SKM-1 (cell line): ENCODE results near the gene REV3L.
A peak's percentile ranks its signal among the peaks of the same experiment; 100 is the strongest.
"Not testable (repeated sequence)": the region's sequence is repeated elsewhere in the genome, so short reads cannot be mapped to it uniquely, and the experiment has no call there.

Source experiments
- DNase-seq: peaks from one replicate; lab custom pipeline; 2025; ENCODE audit not compliant: unreplicated experiment; lab: John Stamatoyannopoulos, UW

Gene REV3L, protein sequence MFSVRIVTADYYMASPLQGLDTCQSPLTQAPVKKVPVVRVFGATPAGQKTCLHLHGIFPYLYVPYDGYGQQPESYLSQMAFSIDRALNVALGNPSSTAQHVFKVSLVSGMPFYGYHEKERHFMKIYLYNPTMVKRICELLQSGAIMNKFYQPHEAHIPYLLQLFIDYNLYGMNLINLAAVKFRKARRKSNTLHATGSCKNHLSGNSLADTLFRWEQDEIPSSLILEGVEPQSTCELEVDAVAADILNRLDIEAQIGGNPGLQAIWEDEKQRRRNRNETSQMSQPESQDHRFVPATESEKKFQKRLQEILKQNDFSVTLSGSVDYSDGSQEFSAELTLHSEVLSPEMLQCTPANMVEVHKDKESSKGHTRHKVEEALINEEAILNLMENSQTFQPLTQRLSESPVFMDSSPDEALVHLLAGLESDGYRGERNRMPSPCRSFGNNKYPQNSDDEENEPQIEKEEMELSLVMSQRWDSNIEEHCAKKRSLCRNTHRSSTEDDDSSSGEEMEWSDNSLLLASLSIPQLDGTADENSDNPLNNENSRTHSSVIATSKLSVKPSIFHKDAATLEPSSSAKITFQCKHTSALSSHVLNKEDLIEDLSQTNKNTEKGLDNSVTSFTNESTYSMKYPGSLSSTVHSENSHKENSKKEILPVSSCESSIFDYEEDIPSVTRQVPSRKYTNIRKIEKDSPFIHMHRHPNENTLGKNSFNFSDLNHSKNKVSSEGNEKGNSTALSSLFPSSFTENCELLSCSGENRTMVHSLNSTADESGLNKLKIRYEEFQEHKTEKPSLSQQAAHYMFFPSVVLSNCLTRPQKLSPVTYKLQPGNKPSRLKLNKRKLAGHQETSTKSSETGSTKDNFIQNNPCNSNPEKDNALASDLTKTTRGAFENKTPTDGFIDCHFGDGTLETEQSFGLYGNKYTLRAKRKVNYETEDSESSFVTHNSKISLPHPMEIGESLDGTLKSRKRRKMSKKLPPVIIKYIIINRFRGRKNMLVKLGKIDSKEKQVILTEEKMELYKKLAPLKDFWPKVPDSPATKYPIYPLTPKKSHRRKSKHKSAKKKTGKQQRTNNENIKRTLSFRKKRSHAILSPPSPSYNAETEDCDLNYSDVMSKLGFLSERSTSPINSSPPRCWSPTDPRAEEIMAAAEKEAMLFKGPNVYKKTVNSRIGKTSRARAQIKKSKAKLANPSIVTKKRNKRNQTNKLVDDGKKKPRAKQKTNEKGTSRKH (N-terminal part only)

DNA sequence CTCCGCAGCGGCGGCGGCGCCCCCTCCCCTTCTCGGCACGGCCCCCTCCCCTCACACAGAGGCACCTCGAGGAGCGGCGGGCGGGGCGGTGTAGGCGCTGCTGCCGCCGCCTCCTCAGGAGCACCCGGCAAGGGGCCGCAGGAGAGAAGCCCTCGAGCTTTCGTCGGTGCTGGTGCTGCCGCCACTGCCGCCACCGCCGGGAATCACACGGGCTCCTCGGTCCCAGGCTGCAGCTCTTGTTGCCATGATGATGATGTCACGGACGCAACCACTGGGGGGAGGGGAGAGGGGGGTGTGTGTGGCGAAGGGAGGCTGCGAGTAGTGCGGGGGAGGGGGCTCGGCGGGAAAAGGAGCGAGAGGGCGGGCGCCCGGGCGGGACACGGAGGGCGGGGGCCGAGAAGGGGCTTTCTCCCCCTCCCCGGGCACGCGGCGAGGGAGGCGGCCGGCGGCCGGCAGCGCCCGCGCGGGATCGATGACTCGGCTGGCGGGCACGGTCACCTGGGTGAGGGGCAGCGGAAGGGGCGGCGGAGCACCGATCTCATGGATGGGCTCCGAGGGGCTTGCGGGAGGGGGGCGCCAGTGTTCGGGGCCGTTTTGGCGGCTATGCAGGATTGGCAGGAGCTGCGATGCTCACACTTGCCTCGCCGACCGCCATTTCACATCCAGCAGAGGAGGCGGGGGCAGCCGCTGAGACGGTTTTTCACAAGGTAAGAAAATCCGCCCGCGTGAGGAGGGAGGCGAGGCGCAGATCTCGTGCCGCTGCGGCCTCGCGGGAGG lies at the start of gene REV3L:
REV3L (minus strand) TSS at position 260 of the 777 bp plus-strand sequence. CDS start 330 bp downstream, outside the sequence.
- peak; percentile 65 for DNase-seq

DNA sequence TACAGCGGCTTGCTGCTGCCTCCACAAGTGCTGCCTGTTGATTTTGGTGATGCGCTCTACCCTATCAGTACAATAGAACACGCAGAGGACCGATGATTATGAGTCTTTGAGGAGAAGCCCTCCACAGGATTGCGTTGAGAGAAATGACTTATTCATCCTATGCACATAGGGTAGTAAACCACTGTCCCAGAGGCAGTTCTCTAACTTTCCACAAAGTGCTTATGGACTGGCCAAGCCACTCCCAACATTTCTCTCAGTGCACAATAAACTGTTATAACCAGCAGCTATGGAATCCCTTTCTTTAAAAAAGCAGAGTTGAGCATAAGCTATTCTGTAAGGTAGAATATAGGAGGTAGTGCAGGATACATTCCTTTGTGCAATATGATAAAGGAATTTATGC lies 48.2 kb upstream of the REV3L start:
- no peak for DNase-seq

DNA sequence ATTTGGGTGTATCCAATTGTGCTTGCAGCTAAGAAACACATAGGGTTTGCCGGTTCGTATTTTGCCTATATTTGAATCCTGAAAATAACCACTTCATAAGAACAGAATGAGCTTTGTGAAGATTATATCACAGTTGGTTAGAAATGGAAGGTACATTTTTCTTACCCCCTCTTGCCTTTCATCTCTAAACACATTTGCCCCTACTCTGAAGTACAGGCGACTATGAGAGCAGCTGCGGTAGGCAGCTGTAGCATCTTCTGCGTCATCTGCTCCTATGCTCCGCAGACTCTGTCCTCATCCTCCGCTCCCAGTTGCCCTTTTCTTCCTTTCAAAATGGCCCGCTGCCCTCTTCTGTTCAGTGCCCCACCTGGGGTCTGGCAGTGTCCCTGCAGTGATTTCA lies 47.6 kb upstream of the REV3L start:
- DNase-seq, result no peak

DNA sequence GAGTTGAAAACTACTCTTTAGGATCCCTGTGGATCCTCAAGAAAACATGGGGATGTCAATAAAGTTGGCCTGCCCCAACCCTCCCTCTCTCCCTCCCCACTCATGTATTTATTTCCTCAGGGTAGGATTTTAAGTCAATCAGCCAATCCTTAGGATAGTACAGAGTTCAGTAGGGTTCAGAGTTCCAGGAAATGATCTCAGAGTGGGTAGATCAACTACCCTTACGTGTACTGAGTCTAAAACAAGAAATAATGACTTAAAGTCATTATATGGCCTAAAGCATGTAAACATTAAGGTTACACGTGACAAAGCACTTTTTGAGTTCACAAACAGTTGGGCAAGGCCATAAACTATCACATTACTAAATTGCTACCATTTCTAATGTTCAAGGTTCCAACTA lies 47.2 kb upstream of the REV3L start:
- DNase-seq, result no peak

DNA sequence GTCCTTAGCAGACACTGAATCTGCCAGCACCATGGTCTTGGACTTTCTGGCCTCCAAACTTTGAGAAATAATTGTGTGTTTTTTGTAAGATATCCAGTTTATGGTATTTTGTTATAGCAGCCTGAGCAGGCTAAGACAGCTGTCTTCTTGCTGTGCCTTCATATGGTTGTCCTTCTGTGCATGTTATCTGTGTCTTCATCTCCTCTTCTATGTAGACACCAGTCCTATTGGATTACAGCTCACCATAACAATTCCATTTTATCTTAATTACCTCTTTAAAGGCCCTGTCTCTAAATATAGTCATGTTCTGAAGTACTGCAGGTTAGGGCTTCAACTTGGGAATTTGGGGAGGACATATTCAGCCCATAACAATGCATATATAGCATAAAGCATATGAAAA lies 44.3 kb upstream of the REV3L start:
- DNase-seq, result no peak

DNA sequence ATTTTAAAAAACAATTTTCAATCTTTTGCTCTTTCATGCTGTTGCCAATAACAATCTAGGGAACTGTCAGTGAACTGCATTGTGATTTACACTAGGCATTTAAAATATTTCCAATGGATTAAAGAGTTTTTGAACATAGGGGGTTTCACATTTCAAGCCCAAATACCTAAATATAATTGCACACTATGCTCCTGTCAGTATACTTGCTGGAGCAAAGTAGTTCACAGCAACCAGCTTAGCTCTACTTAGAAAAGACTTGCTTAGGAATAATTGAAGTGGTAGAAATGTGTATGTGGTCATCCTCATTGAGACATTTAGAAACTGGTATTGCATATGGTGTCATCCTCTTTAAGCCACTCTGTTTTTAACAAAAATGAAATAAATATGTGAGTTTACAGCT lies 41.7 kb upstream of the REV3L start:
- DNase-seq, result no peak

DNA sequence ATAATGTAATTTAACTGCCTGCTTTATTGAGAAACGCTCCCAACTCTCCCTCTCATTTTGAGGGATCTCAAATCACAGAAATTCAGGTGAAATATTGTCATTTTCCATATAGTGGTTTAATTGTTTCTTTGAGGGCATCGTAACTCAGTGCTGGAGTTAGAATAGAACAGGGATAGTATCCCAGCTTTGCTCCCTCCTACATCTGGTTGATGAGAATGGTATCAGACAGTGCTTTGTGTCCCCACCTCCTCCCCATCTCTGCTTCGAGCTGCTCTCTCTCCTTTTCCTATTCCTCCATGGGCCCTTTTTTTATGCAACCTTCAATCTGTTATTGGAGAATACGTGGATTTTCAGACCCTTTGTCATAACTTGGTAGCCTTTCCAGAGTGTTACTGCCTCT lies 41.2 kb upstream of the REV3L start:
- DNase-seq, result no peak

DNA sequence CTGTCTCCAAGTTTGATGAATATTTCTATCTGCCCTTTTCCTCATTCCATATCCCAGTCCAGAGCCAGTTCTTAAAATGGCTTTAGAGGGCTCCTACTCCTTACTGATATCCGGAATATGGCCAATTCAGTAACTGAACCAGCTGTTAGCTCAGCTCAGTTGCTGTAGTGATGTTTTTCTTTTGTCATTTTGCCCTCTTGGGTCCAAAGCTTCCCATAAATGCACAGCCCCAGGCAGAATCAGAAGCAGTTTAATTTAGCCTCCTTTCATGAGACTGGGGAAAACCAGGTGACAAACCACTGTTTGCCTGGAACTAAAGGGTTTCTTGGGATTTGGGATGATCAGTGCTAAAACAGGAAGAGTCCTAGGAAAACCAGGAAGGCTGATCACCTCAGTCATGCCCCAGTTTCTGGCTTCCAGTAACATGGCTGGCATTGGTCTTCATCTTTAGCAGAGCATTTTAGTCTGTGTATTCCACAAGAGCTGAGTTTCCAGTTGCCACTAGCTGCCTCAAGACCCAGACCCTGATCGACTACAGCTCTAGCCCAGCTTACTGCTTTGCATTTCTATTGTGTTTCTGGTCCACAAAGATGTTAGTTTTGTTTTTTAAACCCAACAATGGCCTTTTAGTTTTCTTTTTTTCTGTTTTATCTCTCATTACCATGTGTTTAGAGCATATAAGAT lies 40.6 kb upstream of the REV3L start:
- no peak for DNase-seq

DNA sequence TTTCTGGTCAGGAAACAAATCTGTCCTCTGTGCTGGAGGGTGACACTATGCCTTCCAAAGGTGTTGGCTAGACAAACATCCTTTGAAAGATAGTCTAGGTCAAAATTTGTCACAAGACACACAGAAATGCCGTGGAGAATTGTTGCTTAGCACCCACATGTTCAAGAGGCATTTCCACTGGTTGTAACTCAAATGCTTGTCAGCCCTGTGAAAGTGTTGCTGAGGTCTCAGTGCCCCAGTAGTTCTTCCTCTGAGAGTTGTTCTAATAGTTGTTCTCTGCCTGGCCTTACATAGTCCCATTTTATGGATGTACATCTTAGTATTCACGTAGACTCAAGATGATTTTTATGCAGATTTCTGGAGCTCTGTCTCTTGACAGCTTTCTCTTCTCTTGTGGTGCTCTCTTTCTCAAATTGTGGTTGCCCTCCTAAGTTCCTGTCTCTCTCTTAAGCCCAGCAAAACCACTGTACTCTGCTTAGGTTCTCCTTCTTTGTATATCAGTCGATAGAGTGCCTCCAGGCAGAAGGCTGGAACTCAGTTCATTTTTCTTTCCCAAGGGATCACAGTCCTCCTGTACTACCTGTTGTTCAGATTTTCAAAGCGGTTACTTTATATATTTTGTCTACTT lies 39.5 kb upstream of the REV3L start:
- peak; percentile 22 for DNase-seq

DNA sequence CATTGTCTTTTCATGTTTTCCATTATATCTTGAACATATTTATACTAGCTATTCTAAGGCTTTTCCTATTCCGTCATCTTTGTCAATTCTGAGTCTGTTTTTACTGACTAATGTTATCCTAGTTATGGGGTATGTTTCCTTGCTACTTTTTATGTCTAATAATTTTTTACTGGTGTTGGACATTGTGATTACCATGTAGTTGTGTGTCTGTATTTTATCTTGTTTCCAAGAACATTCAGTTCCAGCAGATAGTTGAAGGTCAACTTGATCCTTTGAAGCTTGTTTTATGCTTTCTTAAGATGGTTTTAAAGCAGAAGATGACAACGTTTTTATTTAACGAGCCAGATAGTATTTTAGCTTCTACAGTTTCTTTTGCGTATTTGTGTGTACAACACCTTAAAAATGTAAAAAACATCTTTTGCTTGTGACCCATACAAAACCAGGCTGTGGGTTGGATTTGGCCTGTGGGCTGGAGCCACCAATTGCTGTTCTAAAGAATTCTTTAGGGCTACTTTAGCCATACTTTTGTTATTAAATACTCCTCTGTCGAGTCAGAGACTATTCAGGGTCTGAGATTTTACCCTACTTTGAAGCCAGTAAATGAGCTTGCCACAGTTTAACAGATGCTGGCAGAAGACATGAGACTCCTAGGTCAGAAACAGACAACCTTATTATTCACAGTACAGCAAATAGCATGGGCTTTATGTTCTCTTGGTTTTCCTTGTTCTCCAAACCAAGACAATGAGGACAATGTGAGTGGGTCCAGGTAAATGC lies 38.7 kb upstream of the REV3L start:
- DNase-seq, result no peak

DNA sequence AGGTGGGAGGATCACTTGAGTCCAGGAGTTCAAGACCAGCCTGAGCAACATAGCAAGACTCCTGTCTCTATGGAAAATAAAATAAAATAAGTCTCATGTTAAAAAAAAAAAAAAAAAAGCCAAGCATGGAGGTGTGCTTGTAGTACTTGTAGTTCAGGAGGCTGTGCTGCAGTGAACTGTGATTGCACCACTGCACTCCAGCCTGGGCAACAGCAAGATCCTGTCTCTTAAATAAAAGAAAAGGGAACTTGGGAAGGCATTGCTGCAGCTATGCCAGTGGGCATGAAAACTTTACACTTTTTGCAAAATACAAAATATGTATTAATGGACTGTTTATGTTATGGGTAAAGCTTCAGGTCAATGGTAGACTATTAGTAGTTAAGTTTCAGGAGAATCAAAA lies 37.5 kb upstream of the REV3L start:
- DNase-seq, result no peak

DNA sequence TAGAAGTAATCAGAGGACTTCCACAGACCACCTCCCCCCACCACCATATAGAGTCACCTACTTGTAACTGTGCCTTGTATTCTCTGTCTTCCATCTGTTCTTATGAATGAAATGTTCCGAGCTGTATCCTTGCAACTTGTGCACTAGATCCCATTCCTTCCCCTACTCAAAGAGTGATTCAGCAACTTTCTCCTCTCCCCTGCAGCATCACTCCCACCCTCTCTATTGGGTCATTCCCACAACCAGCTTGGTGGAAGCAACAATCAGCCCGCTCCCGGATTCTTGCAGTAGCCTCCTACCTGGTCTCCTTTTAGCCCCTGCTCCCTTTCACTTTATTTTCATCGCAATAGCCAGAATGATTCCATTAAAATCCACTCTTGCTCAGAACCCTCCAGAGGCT lies 34.9 kb upstream of the REV3L start:
- no peak for DNase-seq

DNA sequence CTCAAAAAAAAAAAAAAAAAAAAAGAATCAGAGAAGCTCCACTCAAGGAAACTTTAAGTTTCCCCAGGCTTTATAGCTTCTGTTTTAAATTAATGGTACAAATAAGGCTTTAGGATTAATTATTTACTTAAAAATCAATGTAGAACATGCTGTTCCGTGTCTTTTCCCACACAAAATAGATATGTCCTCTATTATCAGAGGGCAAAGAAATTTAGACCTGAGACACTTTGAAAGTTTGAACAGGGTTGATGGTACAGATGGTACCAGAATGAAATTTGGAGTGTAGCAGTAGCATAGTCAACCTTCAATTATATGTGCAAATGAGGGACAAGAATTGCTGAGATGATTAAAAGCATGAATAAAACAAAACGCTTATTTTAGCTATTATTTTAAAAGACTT lies 32.2 kb upstream of the REV3L start:
- DNase-seq, result no peak

DNA sequence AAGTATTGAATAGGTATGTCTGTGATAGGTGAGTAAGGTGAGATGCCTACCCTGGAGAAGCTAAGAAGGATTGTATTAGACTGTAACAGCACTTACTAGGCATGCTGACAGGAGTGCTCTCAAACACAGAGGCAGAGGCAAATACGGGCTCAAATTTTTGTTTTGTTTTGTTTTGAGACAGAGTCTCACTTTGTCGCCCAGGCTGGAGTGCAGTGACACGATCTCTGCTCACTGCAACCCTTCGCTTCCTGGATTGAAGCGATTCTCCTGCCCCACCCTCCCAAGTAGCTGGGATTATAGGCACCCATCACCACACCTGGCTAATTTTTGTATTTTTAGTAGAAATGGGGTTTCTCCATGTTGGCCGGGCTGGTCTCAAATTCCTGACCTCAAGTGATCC lies 31.5 kb upstream of the REV3L start:
- not testable (repeated sequence) for DNase-seq

DNA sequence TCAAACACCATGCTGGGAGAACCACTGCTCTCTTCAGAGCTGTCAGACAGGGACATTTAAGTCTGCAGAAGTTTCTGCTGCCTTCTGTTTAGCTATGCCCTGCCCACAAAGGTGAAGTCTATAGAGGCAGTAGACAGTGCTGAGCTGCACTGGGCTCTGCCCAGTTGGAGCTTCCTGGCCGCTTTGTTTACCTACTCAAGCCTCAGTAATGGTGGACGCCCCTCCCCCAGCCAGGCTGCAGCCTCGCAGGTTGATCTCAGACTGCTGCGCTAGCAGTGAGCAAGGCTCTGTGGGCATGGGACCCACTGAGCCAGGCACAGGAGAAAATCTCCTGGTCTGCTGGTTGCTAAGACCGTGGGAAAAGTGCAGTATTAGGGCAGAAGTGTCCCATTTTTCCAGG lies 24.2 kb upstream of the REV3L start:
- DNase-seq, result not testable (repeated sequence)

DNA sequence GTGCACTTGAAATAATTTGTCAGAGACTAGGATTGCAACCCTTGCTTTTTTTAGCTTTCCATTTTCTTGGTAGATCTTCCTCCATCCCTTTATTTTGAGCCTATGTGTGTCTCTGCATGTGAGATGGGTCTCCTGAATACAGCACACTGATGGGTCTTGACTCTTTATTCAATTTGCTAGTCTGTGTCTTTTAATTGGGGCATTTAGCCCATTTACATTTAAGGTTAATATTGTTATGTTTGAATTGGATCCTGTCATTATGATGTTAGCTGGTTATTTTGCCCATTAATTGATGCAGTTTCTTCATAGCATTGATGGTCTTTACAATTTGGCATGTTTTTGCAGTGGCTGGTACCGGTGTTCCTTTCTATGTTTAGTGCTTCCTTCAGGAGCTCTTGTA lies 22.5 kb upstream of the REV3L start:
- not testable (repeated sequence) for DNase-seq

DNA sequence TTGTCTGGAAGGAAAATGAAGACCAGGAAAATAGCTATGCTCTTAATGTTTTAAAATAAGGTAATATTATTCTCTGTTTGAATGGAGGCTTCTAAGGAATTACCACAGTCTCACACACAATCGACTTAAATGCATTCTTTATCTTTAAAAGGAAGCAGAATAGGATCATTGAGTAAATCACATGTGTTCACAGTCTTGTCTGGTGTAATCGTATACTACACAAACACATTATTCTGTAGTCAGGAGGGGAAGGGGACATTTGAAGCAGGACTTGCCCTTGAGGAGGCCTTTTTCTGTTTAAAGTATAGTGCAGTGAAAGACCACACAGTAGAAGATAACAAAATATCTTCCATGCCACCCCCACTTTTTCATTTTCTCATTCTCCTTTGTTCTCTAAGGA lies 20.6 kb upstream of the REV3L start:
- DNase-seq, result no peak

DNA sequence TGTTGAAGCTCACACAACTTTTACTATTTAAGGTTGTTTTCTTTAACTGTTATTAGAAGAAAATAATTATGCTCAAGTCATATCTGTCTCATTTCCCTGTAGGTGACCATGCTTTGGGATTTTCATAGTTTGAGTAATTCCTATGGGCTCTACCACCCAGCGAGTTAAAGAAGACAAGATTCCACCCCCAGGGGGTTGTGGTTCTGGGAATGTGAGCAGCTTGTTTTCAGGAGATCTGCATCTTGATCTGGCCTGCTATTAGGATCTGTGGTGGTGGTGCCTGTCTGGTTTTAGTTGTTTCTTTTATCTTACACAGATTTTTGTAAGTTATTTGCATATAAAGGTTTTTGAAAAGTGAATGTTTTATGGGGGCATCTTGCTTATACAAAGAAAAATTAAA lies 20.2 kb upstream of the REV3L start:
- no peak for DNase-seq

DNA sequence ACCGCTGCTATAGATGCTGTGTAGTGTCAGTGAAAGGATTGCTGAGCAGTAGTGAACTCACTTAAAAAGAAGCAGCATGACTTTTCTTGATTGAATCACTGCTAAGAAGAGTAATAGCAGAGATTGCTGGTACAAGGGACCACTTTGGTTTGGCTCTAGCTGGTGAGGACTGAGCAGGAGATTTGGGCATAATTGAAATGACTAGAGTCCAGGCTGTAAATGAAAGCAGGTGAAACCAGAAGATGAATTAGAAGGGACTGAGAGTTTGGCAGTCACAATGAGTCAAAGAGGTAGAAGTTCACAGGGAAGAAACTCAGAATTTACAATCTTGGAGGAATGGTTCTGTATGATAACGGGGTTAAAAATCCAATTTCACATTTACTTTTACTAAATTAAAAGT lies 19.1 kb upstream of the REV3L start:
- no peak for DNase-seq
